Activated T-cell treated with anti-CD3 and anti-CD28 coated beads, Interleukin-2, amount 50 U/mL, for 24 hours (primary cell): ENCODE measurements around the gene NCKAP5L.
"Not testable (repeated sequence)": the region's sequence is repeated elsewhere in the genome, so short reads cannot be mapped to it uniquely, and the experiment has no call there.

ENCODE experiments used
- DNase-seq: peaks from one replicate; pipeline ENCODE4 v3.0.0-alpha.2; 2020
- H3K27ac Mint-ChIP-seq: 2 replicates; pipeline ENCODE4 v1.8.0; 2020; ENCODE audit warnings: mild to moderate bottlenecking, mixed read lengths
- H3K27me3 Mint-ChIP-seq: 2 replicates; pipeline ENCODE4 v1.8.0; 2020; ENCODE audit warnings: mixed read lengths
- H3K36me3 Mint-ChIP-seq: 2 replicates; pipeline ENCODE4 v1.8.0; 2020; ENCODE audit warnings: low read depth, mixed read lengths
- H3K4me1 Mint-ChIP-seq: 2 replicates; pipeline ENCODE4 v1.8.0; 2020; ENCODE audit warnings: low read depth, mixed read lengths
- H3K4me3 Mint-ChIP-seq: 2 replicates; pipeline ENCODE4 v1.8.0; 2020; ENCODE audit warnings: mild to moderate bottlenecking, moderate library complexity, mixed read lengths
- H3K9me3 Mint-ChIP-seq: 2 replicates; pipeline ENCODE4 v1.8.0; 2020; ENCODE audit warnings: mixed read lengths

Gene NCKAP5L

DNA sequence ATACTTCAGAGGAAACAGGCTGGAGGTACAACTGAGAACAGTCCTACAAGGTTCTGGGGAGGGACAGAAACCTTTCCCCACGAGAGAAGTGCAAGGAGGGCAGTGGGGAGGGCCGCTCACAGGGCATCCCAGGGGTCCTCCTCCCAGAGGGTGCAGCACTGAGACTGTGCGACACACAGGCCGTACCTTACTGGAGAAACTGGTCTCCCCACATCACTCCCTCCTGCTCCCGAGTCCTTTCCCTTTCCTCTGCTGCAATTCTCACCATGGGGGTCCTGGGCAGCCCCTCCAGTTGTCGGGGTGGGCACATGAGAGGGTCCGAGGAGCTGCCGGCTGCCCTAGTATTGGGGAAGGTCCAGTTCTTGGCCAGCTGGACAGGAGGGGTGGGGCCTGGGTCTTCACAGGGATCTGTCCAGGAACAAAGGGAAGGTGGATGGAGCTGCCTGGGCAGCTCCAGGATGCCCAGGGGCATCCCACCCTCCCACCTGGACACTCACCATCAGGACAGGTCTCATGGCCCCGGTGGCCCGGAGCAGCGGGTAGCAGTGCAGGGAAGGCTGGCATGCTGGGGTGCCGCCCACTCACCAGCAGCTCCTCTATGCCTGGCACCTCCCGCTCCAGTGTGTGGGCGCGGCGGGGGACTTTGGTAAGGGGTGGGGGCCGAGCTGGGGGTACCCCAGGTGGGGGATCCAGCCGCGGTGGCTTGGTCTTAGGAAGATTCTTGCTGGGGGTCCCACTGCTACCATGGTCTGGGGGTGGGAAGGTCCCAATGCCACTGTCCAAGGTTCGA lies 35.8 kb downstream of the NCKAP5L start:
- Mint-ChIP-seq H3K4me3 (no peak overlapping the region), H3K4me1 (no peaks in the 10 kb centered on the region), H3K36me3 (peaks cover 4% of the 10 kb centered on the region), H3K9me3 (no peaks in the 10 kb centered on the region), H3K27ac (no peak overlapping the region), H3K27me3 (no peaks in the 10 kb centered on the region)
- DNase-seq: no peak

DNA sequence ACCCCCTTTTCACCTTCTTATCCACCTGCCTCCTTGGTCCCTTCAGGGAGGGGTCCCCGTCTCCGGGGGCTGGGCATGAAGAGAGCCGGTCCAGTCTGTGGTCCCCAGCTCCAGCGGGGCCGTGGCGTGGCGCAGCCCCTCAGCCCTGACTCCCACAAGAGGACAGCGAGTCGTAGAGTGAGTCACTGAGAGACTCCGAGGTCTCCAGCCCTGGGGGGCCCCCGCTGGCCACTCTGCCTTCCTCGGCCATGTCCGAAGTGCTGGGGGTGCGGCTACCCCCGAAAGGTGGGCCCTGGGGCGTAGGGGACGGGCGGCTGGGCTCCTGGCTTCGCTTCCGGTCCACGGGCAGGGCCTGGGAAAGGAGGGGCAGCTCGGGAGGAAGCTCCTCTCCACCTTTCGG lies 36.5 kb downstream of the NCKAP5L start:
- no peak overlapping the region for H3K4me3 Mint-ChIP-seq
- H3K4me1 Mint-ChIP-seq: no peaks in the 10 kb centered on the region
- DNase-seq: no peak
- no peaks in the 10 kb centered on the region for H3K27me3 Mint-ChIP-seq
- H3K27ac Mint-ChIP-seq: no peak overlapping the region
- H3K36me3 Mint-ChIP-seq: peaks cover 4% of the 10 kb centered on the region
- no peaks in the 10 kb centered on the region for H3K9me3 Mint-ChIP-seq

- Mint-ChIP-seq H3K27me3 (no peaks in the 10 kb centered on the region), H3K27ac (no peak overlapping the region), H3K4me1 (no peaks in the 10 kb centered on the region), H3K36me3 (peaks cover 1% of the 10 kb centered on the region), H3K9me3 (no peaks in the 10 kb centered on the region), H3K4me3 (no peak overlapping the region)
- no peak for DNase-seq
Observed at GRCh38 chr12:49790741-49791555, 37.3 kb downstream of the NCKAP5L start.

DNA sequence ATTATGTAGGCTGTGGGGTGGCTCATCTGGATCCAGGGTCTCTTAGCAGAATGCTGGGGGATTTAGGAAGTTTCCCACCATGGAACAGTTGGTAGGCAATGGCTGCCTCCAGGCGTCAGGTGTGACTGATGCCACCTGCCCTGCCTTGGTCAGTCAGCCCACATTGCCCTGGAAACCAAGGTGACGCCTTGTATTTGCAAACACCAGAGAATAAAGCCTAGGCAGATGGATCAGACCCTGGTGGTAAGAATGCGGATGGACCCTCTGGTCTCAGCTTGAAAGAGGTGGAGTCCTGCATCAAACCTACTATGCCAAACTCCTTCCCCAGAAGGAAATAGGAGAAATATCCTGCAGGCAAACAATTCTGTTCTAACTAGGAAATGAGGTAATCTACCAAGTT lies 38.2 kb downstream of the NCKAP5L start:
- Mint-ChIP-seq H3K36me3 (no peaks in the 10 kb centered on the region), H3K9me3 (no peaks in the 10 kb centered on the region), H3K27ac (no peak overlapping the region), H3K4me1 (no peaks in the 10 kb centered on the region), H3K27me3 (no peaks in the 10 kb centered on the region), H3K4me3 (no peak overlapping the region)
- no peak for DNase-seq

DNA sequence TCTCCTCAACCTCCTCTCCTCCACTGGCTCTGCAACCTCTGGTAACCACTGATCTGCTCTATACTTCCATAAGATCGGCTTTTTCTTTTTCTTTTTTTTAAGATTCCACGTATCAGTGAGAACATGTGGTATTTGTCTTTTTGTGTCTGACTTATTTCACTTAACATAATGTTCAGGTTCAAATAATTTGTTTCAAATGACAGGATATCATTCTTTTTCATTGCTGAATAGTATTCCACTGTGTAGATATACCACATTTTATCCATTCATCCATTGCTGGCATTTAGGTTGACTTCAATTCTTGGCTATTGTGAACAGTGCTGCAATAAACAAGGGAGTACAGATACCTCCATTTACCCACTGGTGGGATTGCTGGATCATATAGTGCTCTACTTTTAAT lies 40.5 kb downstream of the NCKAP5L start:
- Mint-ChIP-seq H3K27ac (no peak overlapping the region), H3K36me3 (no peaks in the 10 kb centered on the region), H3K27me3 (peaks cover 12% of the 10 kb centered on the region), H3K9me3 (no peaks in the 10 kb centered on the region), H3K4me1 (no peaks in the 10 kb centered on the region), H3K4me3 (no peak overlapping the region)
- no peak for DNase-seq

DNA sequence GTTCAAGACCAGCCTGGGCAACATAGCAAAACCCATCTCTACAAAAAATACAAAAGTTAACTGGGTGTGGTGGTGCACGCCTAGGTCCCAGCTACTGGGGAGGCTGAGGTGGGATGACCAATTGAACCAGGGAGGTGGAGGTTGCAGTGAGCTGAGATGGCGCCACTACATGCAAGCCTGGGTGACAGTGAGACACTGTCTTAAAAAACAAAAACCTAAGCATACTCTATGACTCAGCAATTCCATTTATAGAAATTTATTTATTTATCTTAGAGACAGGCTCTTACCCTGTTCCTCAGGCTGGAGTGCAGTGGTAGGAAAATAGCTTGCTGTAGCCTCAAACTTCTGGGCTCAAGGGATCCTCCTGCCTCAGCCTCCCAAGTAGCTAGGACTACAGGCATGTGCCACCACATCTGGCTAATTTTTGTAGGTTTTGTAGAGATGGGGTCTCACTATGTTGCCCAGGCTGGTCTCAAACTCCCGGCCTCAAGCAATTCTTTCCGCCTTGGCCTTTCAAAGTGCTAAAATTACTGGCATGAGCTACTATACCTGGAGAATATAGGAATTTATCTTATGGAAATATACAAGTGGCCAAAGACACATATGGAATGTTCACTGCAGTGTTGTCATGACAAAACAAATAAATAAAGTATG lies 43.3 kb downstream of the NCKAP5L start:
- no peak for DNase-seq
- Mint-ChIP-seq H3K36me3 (no peaks in the 10 kb centered on the region), H3K9me3 (no peaks in the 10 kb centered on the region), H3K27ac (no peak overlapping the region), H3K4me3 (no peak overlapping the region), H3K4me1 (no peaks in the 10 kb centered on the region), H3K27me3 (peaks cover 21% of the 10 kb centered on the region)

DNA sequence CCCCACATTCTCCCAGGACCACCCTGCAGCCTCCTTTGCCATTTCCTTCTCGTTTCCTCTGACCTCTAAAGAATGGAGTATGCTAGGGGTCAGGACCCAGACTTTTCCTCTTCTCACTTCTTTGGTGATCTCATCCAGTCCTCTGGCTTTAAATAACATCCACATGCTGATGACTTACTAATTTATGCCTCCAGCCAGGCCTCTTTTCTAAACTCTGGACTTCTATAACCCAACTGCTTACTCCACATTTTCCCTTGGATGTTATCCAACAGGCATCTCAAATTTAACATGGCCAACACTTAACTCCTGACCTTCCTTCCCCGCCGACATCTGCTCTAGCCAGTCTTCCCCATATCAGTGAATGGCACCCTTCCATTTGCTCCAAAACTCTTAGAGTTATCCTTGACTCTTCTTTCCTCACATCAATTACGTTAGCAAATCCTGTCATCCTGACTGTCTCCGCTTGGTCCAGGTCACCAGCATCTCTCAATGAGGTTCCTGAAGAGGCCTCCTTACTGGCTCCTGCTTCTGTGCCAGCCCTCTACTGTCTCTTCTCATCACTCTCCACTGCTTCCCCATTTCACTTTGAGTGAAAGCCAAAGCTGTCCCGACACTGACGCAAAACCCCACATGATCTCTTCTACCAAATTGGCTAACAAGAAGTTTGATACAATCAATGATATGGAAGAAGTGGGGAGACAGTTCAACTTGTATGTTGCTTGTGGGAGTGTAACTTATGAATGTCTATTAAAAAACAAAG lies 44.1 kb downstream of the NCKAP5L start:
- Mint-ChIP-seq H3K4me1 (no peaks in the 10 kb centered on the region), H3K36me3 (no peaks in the 10 kb centered on the region), H3K4me3 (no peak overlapping the region), H3K9me3 (no peaks in the 10 kb centered on the region), H3K27ac (no peak overlapping the region), H3K27me3 (peaks cover 28% of the 10 kb centered on the region)
- no peak for DNase-seq

- DNase-seq, H3K9me3 Mint-ChIP-seq, H3K27ac Mint-ChIP-seq, H3K4me3 Mint-ChIP-seq, H3K36me3 Mint-ChIP-seq: not testable (repeated sequence)
- Mint-ChIP-seq H3K4me1 (peaks cover 16% of the 10 kb centered on the region), H3K27me3 (peaks cover 28% of the 10 kb centered on the region)
Observed at GRCh38 chr12:49780914-49781313, 47.3 kb downstream of the NCKAP5L start.

DNA sequence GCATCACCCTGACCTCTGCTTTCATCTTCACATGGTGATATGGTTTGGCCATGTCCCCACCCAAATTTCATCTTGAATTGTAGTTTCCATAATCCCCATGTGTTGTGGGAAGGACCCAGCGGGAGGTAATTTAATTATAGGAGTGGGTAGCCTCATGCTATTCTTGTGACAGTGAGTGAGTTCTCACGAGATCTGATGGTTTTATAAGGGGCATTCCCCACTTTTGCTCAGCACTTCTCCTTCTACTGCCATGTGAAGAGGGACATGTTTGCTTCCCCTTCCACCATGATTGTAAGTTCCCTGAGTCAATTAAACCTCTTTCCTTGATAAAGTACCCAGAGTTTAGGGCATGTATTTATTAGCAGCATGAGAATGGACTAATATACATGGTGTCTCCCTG lies 48.6 kb downstream of the NCKAP5L start:
- Mint-ChIP-seq H3K9me3 (no peaks in the 10 kb centered on the region), H3K36me3 (no peaks in the 10 kb centered on the region), H3K4me3 (no peak overlapping the region), H3K27ac (no peak overlapping the region), H3K4me1 (peaks cover 17% of the 10 kb centered on the region), H3K27me3 (peaks cover 28% of the 10 kb centered on the region)
- DNase-seq: no peak

DNA sequence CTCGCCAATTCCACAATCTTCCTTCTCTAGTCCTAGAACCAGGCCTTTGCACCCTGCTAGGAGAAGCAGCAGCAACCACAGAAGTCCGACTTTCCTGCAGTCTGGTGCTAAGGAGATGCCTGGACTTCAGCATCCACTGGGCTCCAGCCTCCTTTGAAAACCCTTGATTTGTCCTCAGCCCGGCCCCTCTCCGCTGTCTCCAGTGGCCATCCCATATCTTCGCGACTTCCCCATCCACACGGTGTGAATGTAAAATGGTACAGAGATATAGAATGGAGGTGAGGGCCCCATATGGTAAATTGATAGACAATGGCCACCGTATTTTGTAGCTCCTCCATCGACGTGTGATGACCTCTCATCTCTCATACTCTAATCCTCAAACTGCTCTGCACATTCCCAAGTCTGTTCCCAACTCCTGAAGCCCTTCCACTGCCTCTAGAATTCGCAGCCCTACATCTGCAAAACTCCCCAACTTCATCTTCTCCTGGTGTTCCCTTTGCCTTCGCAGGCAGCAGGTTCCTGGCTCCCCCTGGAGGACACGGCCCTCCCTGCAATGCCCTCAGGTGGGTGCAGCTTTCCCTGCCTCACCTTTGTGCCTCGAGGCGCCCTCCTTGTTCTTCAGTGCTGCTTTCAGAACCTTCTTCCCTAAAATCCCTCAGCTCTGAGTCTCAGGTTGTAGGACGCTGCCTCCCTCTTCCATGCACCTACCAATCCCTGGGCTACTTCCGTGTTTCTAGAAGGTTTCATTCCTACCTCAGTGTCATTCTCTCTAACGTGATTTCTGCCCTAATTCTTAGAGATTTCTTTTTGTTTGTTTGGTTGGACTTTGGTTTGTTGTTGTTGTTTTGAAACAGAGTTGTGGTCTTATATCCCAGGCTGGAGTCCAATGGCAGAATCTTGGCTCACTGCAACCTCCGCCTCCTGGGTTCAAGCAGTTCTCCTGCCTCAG lies 50.1 kb downstream of the NCKAP5L start:
- peak; percentile 85 for DNase-seq
- no peak overlapping the region for H3K27ac Mint-ChIP-seq
- no peaks in the 10 kb centered on the region for H3K9me3 Mint-ChIP-seq
- H3K4me1 Mint-ChIP-seq: peaks cover 17% of the 10 kb centered on the region
- no peak overlapping the region for H3K4me3 Mint-ChIP-seq
- H3K36me3 Mint-ChIP-seq: no peaks in the 10 kb centered on the region
- peaks cover 16% of the 10 kb centered on the region for H3K27me3 Mint-ChIP-seq

DNA sequence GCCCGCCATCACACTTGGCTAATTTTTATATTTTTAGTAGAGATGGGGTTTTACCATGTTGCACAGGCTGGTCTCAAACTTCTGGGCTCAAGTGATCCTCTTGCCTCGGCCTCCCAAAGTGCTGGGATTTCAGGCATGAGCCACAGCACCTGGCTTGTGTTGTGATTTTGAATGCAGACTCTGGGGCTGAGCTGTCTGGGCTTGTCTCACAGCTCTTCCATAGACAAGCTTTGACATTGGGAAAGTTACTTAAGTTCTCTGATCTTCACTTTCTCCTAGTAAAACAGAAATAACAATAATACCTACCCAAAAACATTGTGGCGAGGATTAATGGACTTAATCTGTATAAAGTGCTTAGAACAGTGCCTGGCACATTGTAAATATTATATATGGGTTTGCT lies 50.9 kb downstream of the NCKAP5L start:
- Mint-ChIP-seq H3K27me3 (peaks cover 16% of the 10 kb centered on the region), H3K4me1 (peaks cover 17% of the 10 kb centered on the region), H3K9me3 (no peaks in the 10 kb centered on the region), H3K27ac (no peak overlapping the region), H3K36me3 (no peaks in the 10 kb centered on the region), H3K4me3 (no peak overlapping the region)
- DNase-seq: no peak

GRCh38 chr12:49776858-49777257 lies 51.4 kb downstream of the NCKAP5L start:
- H3K27me3 Mint-ChIP-seq: peaks cover 16% of the 10 kb centered on the region
- H3K4me3 Mint-ChIP-seq: no peak overlapping the region
- no peak for DNase-seq
- H3K36me3 Mint-ChIP-seq: no peaks in the 10 kb centered on the region
- no peak overlapping the region for H3K27ac Mint-ChIP-seq
- H3K9me3 Mint-ChIP-seq: no peaks in the 10 kb centered on the region
- peaks cover 17% of the 10 kb centered on the region for H3K4me1 Mint-ChIP-seq

- no peak overlapping the region for H3K27ac Mint-ChIP-seq
- peaks cover 17% of the 10 kb centered on the region for H3K4me1 Mint-ChIP-seq
- H3K27me3 Mint-ChIP-seq: peaks cover 16% of the 10 kb centered on the region
- H3K4me3 Mint-ChIP-seq: no peak overlapping the region
- DNase-seq: peak; percentile 65
- H3K9me3 Mint-ChIP-seq: no peaks in the 10 kb centered on the region
- H3K36me3 Mint-ChIP-seq: no peaks in the 10 kb centered on the region
Observed at GRCh38 chr12:49776413-49776812, 51.8 kb downstream of the NCKAP5L start.
